GM13976 (cell line): ENCODE results near the gene MAN1C1.

Experiments used
- DNase-seq: peaks from one replicate; pipeline ENCODE4 v3.0.0; 2012; ENCODE audit warnings: low spot score
- in situ Hi-C: fragments of 300-500 bp; cut with MboI; formaldehyde crosslinking; loops from one replicate; pipeline ENCODE4 v1.12.0; 2022; ENCODE audit warnings: low sequenced_read_pairs, mixed read lengths, inconsistent platforms; ENCODE audit not compliant: unreplicated experiment
- TF ChIP-seq, protein P1 (sequence below): IDR thresholded peaks from 2 replicates; pipeline ENCODE4 v1.5.1; 2012; ENCODE audit warnings: borderline replicate concordance, mild to moderate bottlenecking; ENCODE audit not compliant: insufficient read depth; ENCODE audit errors: extremely low read depth, missing control alignments, control extremely low read depth

MAN1C1 gene

DNA sequence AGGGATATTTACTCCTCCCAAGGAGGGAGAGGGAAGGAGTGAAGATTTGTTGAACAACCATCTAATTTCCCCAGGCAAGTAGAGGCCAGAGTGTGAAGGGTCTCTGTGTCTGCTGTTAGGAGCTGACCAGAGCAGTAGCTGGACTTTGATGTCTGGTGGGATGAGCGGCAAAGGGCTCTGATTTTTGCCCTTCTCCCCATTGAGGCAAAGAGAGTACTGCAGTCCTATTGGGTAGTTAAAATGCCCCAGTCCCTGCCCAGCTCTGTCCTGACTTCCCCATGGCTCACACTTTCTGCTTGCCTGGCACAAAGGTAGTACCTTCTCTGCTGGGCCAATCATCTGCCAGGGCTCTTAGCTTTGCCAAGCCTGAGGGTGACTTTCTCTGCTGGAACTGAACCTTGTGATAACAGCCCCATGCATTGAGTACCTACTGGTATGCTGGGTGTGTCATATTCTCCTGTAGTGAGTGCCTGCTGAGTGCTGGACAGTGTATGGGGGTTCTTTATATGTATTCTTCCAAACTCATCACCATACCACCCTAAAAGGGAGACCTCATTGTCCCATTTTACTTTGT, 119.5 kb downstream of the MAN1C1 start:
- in situ Hi-C loops: no loop called here

GRCh38 chr1:25737130-25737529, 120.5 kb downstream of the MAN1C1 start:
- TF ChIP-seq, protein P1, sequence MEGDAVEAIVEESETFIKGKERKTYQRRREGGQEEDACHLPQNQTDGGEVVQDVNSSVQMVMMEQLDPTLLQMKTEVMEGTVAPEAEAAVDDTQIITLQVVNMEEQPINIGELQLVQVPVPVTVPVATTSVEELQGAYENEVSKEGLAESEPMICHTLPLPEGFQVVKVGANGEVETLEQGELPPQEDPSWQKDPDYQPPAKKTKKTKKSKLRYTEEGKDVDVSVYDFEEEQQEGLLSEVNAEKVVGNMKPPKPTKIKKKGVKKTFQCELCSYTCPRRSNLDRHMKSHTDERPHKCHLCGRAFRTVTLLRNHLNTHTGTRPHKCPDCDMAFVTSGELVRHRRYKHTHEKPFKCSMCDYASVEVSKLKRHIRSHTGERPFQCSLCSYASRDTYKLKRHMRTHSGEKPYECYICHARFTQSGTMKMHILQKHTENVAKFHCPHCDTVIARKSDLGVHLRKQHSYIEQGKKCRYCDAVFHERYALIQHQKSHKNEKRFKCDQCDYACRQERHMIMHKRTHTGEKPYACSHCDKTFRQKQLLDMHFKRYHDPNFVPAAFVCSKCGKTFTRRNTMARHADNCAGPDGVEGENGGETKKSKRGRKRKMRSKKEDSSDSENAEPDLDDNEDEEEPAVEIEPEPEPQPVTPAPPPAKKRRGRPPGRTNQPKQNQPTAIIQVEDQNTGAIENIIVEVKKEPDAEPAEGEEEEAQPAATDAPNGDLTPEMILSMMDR: no peak
- DNase-seq: no peak
- in situ Hi-C loops: no loop called here

More for the DNA sequence above, 119.5 kb downstream of the MAN1C1 start:
- TF ChIP-seq, protein P1: no peak
- DNase-seq: no peak

DNA sequence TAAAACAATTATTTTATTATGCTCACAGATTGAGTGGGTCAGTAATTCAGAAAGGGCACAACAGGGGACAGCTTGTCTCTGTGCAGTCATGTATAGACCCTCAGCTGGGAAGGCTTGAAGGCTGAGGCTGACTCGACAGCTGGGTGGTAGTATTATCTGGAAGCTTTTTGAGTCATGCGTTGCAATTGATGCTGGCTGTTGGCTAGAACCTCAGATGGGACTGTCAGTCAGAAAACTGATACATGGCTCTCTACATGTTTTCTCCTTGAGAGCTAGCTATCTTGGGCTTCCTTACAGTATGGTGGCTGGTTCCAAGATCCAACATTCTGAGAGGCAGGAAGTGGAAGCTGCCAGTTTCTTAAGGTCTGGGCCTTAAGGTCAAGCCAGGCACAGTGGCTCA, 121.9 kb downstream of the MAN1C1 start:
- no peak for DNase-seq
- TF ChIP-seq, protein P1: no peak
- in situ Hi-C loops: no loop called here

DNA sequence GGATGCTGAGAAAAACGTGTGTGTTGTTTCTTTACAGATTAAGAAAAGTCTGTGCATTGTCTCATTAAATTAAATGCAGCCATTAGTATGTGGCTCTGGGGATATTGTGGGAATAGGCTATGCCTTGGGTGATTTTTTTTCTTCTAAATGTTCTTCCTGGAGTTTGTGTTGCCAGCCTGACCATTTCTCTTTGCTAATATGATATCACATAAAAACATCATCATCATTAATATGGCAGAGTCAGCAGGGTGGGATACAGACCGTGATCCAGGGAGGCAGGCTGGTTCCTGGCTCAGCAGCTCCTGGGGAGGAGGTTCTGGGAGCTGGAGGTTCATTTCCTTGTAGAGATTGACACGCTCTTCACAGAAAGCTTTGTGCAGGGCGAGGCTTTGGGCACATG, 122.8 kb downstream of the MAN1C1 start:
- in situ Hi-C loops: no loop called here
- no peak for DNase-seq
- TF ChIP-seq, protein P1: no peak

GRCh38 chr1:25740071-25740470, 123.5 kb downstream of the MAN1C1 start:
- TF ChIP-seq, protein P1: no peak
- DNase-seq: no peak
- in situ Hi-C loops: no loop called here

DNA sequence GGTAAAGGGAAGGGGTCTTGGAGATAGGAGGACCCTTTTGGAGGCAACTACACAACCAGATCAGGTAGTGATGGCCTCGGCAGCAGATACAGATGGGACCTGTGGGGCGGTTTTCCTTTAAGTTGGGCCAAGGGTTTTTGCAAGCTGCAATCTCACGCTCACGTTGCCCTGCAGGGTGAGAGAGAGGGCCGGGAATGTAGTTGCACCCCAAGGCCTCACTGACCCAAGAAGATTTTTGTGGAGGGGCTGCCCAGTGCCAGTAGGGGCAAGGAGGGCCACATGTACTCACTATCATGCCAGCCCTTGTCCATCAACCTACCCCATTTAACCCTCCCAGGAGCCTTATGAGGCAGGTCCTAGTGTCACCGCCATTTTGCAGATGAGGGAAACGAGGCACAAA, 125.7 kb downstream of the MAN1C1 start:
- in situ Hi-C loops: no loop called here
- TF ChIP-seq, protein P1: no peak
- DNase-seq: no peak
